GM19468 (cell line): Measurements from ENCODE around the gene GRAP2.

ENCODE experiments used
- ATAC-seq: cut with Tn5 transposase; IDR thresholded peaks from one replicate; pipeline ENCODE4 v1.9.1; 2021; ENCODE audit warnings: mild to moderate bottlenecking, moderate library complexity, moderate number of reproducible peaks; ENCODE audit not compliant: unreplicated experiment; ENCODE audit errors: extremely low read depth

Gene GRAP2

DNA sequence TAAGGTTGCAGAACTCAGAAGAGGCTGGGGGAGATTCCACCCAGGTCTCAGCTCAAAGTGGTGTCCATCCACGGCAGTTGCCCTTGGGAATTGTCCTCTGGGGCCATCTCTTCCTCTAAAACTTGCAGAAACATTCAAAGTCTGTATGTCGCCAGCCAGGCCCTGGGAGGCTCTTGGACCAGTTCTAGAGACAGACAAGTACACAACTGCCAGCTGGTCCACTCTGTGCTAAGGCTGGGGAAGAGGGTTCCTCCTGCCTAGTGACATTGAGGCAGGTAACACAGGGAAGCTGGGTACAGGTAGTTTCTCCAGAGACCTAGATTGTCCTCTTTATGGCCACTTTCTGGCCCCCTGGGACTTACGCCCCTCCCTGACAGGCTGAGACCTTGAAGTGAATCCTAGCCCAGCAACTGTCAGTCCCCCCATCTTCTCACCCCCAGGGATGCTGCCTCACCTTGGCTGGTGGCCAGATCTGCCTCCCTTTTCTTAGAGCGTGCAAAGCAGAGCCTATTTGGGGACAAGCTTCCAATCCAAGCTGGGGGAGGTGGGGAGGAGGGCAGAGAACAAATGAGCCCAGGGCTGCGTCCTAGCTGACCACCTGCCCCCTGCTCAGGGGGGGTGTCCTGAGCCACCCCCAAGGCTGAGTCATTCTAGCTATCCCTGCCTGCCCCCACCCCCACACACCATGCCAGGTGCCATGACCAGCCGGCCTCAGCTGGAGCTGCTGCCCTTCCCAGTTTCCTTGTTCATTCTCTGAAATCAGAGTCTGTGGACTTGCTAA lies 102.2 kb downstream of the GRAP2 start:
- no peak for ATAC-seq

DNA sequence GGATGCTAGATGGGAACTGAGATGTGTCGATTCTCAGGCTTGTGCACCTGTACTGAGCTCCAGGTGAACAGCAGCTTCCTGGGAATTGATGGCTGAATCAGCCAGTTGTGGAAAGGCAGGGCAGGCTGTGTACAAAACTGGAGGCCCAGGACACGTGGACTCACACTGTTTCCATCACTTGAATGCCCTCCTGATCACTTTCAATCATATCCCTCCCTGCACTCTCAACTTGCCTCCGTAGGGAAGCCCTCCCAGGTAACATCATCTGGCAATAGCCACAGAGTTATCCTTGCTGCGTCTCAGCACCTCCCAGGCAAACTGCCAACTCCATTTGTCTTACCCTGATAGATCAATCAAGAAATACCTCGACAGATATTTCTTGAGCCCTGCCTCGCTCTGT lies 104.0 kb downstream of the GRAP2 start:
- ATAC-seq: no peak

DNA sequence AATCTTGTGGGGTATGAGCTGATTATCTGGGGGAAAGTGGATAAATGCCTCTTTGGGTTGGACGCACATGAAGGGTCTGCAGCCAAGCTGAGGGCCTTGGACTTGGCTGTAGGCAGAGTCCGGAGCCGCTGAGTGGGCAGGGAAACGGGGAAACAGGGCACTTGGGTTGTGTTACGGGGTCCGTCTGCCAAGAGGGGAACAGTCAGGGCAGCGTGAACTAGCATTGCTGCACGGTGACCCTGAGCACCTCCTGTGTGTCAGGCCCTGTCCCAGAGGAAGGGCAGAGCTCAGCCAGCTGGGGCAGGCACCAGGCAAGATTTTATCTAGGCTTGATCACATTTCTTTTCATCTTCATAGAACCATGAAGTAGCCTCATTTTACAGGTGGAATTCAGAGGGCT lies 105.8 kb downstream of the GRAP2 start:
- ATAC-seq: no peak

DNA sequence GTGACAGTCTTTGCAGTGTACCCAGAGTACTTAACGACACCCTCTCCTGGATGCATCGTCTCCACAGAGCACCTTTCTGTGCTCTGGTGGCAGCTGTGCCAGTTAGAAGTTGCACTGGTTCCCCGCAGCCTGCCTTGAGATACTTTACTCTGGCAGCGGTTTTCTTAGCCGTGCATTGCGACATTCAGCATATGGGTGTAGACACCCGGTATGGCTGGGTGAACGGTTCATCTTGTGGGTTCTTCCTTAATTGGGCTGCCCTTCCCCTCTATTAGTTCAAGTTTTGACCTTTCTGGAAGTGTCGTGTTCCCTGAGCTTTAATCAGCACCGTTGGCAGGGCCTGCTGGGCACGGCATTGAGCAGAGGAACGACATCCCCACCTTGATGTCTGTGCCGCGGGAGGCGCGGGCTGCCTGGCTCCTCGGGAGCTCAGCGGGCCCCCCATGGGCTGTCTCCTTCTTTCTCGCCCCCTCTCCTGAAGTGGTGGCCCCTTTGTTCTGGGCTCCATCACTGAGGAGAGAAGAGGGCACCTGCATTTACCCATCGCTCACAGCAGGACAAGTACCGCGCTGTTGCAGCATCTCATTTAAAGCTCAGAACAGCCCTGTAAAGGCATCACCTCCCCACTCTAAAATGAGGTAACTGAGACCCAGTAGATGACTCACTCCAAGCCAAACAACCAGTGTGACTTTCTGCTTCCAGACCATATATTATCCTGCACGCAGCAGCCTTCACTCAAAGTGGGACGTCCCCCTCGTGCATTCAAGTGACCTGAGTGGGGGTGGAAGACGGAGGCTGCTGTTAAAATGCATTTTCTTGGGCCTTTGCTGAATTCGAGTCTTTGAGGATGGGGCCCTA lies 107.2 kb downstream of the GRAP2 start:
- no peak for ATAC-seq

DNA sequence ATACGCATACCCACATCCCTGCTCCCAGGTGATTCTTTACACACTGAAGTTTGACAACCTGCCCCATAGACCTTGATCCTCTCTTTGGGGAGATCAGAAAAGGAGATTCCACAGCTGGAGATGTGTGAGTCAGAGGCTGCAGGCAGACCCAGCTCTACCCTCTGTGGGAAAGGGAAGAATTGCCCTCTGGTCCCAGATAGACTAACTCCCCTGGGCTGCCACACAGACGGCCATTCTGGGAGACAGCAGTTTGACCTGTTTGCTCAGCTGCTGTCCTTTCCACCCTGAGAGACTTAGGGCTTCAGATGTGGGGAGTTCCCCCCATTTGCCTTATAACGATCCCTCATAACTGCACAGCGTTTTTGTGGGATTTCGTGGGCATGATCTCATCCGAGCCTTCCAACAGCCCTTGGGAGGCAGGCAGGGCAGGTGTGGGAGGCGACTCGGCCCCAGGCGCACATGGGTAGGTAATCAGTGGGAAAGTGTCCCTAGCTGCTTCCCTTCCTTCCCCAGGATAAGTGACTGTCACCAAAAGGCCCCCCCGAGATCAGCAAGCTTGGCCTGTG lies 107.9 kb downstream of the GRAP2 start:
- no peak for ATAC-seq

DNA sequence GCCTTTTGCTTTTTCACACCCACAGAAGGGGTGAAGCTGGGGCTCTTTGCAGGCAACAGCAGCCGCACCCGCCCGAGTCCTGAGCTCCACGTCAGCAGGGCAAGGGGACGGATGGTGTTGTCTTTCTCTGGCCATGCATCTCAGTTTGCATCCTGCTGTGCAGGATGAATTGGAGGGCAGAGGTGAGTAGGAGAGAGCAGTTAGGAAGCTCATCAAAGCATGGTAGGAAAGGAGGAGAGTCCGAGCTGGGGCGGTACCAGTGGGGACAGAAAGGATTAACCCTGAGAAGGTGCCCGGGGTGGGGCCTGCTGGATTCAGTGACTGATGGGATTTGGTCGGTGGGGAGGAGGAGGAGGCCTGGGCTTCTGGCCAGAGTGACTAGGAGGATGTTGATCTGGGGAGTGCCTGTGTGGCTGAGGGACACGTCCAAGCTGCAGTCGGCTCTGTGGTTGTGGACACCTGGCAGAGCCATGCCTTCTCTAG lies 108.4 kb downstream of the GRAP2 start:
- no peak for ATAC-seq

DNA sequence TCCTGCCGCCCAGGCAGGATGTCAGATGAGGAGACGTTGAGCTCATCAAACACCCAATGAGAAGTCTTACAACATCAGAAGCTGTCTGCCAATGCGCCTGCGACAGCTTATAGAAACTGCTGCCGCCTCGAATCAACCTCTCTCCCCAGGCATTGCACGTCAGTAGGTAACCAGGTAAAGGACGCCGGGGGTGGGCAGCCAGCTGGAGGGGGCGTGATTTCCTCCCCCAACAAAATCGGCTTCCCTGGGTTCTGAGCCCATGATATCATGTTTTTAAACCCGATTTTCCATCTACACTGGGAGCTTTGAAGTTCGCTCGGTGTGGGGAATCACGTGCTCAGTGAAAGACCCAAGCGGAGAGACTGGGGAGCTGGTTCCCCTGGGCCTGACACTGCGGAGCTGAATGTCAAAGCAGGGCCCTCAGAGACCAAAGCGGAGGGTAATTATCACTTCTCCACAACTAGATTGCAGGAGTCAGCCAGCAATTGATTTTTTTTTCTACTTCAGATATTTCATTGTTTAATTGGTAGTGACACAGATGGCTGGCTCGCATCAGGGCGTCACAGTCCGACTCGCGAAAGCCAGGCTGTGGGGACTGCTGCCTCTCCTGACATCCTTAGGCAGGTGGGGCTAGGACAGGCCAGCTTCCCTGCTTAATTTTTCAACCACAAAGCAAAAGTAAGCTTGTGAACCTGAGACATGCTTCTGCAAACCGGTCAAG lies 109.2 kb downstream of the GRAP2 start:
- no peak for ATAC-seq

DNA sequence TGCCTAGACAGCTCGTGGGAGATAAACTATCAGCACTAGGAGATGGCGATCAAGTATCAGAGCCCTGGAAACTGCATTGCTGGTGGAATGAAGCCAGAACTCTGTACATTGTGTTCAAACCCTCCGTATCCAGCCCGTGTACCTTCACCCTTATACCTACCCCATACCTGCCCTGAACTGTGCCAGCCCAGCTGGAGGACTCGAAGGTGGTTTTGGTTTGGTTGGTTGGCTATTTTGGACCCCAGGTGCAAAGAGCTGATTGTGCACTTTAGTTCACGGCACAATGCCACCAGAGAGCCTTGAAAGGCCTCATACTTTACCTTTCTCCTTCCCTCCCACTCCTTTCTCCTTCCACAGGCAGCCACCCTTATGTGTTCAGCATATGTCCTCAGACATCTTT lies 109.9 kb downstream of the GRAP2 start:
- no peak for ATAC-seq

DNA sequence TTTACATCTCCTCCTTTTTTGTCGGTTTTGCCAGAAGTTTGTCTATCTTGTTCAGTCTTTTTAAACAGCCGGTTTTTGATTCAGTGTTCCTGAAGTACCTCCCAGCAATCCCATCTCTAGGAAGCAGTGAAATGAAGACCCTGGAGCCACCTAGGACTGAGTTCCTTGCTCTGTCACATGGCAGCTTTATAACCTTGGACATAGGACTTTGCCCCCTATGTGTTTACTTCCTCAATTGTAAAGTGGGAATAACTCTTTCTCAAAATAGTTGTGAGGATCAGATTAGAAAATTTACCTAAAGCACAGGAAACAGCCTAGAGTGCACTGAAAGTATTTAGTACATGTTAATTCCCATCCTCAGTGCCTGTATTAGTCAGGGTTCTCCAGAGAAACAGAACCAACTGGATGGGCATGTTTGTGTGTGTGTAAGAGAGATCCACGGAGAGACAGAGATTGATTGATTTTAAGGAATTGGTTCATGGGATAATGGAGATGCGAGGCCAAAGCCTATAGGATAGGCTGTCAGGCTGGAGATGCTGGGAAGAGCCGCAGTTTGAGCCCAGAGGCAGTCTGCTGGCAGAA lies 113.9 kb downstream of the GRAP2 start:
- ATAC-seq: no peak

DNA sequence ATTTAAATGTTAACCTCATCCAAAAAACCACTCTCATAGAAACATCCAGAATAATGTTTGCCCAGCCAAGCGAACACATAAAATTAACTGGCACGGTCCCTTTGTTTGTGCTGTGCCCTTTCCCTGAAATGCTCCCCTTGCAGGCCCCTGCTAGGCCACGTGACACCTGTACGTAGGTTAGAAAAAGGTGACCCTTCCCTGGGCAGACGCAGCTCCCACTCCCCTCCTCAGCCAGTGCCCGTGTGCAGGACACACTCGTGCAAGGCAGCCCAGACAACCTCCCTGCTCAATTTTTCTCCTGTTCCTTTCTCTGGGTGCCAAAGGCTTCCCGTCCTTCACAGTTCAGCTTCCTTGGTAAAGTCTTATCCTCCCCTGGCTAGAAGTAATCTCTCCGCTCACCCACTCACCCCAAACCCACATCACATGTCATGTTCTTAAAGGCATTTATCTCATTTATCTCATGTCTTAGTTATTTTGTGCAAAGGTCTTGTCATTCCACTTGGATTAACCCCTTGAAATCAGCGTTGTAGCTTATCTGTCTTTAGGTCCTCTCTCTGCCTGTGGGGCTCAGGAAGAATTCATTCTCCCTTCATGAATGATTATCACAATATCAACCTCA lies 114.6 kb downstream of the GRAP2 start:
- no peak for ATAC-seq

DNA sequence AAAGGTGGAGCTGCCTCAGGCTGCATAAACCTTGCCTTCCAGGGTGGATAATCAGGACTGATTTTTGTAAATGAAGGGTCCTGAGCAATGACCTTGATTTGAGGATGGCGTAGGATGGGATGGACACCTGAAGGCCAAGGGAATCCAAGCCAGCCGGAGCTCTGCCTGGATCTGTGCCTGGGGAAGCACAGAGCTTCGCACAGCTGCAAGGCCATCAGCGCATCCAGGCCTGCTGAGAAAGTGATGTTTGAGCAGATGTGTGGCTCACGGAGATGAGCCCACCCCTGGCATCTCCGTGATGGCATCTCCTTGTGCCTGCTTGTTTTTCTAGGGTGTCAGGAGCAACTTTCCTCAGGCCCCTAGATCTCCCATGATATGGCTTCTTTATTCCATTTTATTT lies 117.2 kb downstream of the GRAP2 start:
- no peak for ATAC-seq

DNA sequence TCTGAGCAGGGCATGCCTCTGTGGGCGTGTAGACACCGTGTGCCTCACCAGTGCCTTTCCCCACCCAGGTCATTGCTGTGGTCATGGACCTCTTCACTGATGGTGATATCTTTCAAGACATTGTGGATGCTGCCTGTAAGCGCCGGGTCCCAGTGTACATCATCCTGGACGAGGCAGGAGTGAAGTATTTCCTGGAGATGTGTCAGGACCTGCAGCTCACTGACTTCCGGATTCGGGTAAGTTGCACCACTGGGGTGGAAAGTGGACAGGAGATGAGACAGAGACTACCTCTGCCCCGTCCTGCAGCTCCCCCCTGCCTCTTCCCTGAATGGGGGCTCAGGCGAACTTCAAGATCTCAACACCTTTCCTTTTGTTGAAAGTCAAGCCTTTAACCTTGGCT lies 118.2 kb downstream of the GRAP2 start:
- no peak for ATAC-seq

DNA sequence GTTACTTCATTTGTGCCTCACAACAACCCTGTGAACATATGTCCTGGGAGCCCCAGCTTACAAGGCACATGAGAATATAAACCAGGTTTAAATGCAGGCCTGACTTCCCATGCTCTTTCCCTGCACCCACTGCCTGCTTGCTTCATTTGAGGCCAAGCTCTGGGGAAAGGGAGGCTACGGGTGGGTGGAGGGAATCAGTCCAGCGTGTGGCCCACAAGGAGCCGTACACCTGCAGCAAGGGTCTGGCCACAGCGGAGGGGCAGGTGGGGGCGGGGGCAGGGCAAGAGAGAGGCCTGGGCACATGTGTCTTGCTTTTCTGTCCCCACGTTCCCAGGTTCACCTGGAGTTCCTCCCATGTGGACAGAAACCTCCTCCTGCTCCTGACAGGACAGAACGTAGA lies 120.1 kb downstream of the GRAP2 start:
- no peak for ATAC-seq

DNA sequence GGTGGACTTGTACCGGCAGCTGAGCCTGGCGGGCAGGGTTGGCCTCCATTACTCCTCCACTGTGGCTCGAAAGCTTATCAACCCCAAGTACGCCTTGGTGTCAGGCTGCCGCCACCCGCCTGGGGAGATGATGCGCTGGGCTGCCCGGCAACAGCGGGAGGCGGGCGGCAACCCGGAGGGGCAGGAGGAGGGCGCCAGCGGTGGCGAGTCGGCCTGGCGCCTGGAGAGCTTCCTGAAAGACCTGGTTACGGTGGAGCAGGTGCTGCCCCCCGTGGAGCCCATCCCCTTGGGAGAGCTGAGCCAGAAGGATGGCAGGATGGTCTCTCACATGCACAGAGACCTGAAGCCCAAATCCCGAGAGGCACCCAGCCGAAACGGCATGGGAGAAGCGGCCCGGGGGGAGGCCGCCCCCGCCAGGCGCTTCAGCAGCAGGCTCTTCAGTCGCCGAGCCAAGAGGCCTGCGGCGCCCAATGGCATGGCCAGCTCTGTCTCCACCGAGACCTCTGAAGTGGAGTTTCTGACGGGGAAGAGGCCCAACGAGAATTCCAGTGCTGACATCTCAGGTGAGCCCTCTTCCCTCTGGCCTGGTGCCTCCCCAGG lies 120.6 kb downstream of the GRAP2 start:
- no peak for ATAC-seq

DNA sequence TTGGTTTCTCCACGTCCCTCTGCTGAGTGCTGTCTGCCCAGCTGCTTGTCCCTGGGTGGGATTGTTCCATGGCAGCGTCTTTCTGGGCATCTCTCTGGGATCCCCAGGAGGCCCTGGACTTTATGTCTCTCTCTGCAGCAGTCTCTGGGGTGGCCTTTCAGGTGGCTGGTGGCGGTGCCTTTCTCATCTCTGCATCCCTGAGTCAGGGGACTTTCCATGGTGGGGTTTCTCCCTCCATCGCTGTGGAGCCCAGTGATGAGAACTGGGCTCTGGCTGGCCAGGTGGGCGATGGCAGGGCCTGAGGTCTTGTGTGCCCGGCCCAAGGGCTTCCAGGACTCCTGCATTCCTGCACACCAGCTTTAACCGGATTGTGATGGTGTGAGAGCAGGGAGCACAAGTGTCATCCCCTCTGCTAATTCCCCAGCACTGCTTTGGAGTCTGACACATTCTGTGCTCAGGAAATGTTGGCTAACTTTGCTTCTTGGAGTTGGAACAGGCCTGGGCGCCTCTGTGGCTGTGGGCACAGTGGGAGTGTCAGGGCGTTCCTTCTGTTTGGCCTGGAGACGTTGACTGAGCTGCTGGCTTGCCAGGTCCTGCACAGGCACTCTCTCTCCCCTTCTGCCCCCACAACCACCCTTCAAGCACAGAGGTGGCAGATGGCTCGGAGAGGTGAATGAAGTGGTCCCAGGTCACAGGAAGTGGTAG lies 121.8 kb downstream of the GRAP2 start:
- ATAC-seq: no peak
